HepG2 (cell line): ENCODE results near the gene PARN. TPM values are rescaled to one million over a fixed set of nuclear protein-coding genes. Genes with fewer than 3 reads are reported as not detected.

Source experiments
- MAFK ChIP-seq, 2 experiments: IDR thresholded peaks in 1 of 2; conservative IDR thresholded peaks in 1 of 2; 2 replicates each; pipeline ENCODE4 v1.6.1; 2011; ENCODE audit warnings: improper control_type of control experiment in 2 of 2, low read length in 2 of 2
- MXD4 ChIP-seq: IDR thresholded peaks from 2 replicates; pipeline ENCODE4 v1.6.1; 2016; ENCODE audit warnings: mild to moderate bottlenecking, missing biosample characterization, missing genetic modification reagents
- POGZ ChIP-seq: sonication (generic); formaldehyde crosslinking; IDR thresholded peaks from 2 replicates; pipeline ENCODE4 v1.4.0; 2020; ENCODE audit warnings: mild to moderate bottlenecking, missing genetic modification reagents
- POLR2AphosphoS2 ChIP-seq: IDR thresholded peaks from 2 replicates; pipeline ENCODE4 v1.6.1; 2011; ENCODE audit warnings: low read depth, low read length, improper control_type of control experiment
- PRPF4 ChIP-seq: fragments of 200-400 bp; formaldehyde crosslinking; IDR thresholded peaks from 2 replicates; pipeline ENCODE4 v1.6.1; 2016; ENCODE audit warnings: low read length, low read depth; ENCODE audit not compliant: poor library complexity, severe bottlenecking
- RORA ChIP-seq: sonication (generic); formaldehyde crosslinking; IDR thresholded peaks from 2 replicates; pipeline ENCODE4 v1.5.0; 2020; ENCODE audit warnings: mild to moderate bottlenecking, missing genetic modification reagents, moderate library complexity
- SMC3 ChIP-seq: IDR thresholded peaks from 2 replicates; pipeline ENCODE4 v1.6.1; 2011; ENCODE audit warnings: low read length, improper control_type of control experiment
- STAG1 ChIP-seq: sonication (generic); formaldehyde crosslinking; IDR thresholded peaks from 2 replicates; pipeline ENCODE4 v1.4.0; 2020; ENCODE audit warnings: missing genetic modification reagents
- TBX3 ChIP-seq: fragments of 450-650 bp; IDR thresholded peaks from 2 replicates; pipeline ENCODE4 v1.6.1; 2017; ENCODE audit warnings: antibody characterized with exemption, mild to moderate bottlenecking, inconsistent platforms, borderline replicate concordance
- ZBTB7A ChIP-seq: sonication (generic); formaldehyde crosslinking; IDR thresholded peaks from 2 replicates; pipeline ENCODE4 v1.8.0; 2022; ENCODE audit warnings: mild to moderate bottlenecking, missing genetic modification reagents
- ZMYM2 ChIP-seq: sonication (generic); formaldehyde crosslinking; IDR thresholded peaks from 2 replicates; pipeline ENCODE4 v1.8.0; 2022; ENCODE audit warnings: mild to moderate bottlenecking, missing genetic modification reagents
- ZNF256 ChIP-seq: sonication (generic); formaldehyde crosslinking; conservative IDR thresholded peaks from 2 replicates; pipeline ENCODE4 v1.4.0; 2020; ENCODE audit warnings: missing genetic modification reagents
- ZNF282 ChIP-seq: fragments of 450-650 bp; IDR thresholded peaks from 2 replicates; pipeline ENCODE4 v1.6.1; 2018; ENCODE audit not compliant: partially characterized antibody
- ZNF460 ChIP-seq: sonication (generic); formaldehyde crosslinking; IDR thresholded peaks from 2 replicates; pipeline ENCODE4 v1.5.1; 2020; ENCODE audit warnings: missing genetic modification reagents, mild to moderate bottlenecking, borderline replicate concordance
- ZNF547 ChIP-seq: sonication (generic); formaldehyde crosslinking; IDR thresholded peaks from 2 replicates; pipeline ENCODE4 v1.5.1; 2020; ENCODE audit warnings: mild to moderate bottlenecking, missing genetic modification reagents
- ZNF614 ChIP-seq: IDR thresholded peaks from 2 replicates; pipeline ENCODE4 v1.6.1; 2018; ENCODE audit warnings: missing biosample characterization, missing genetic modification reagents, inconsistent platforms, borderline replicate concordance
- ZSCAN21 ChIP-seq: sonication (generic); formaldehyde crosslinking; IDR thresholded peaks from 2 replicates; pipeline ENCODE4 v1.8.0; 2022; ENCODE audit warnings: mild to moderate bottlenecking, missing genetic modification reagents, moderate library complexity, borderline replicate concordance
- polyA plus RNA-seq, 8 experiments: library from polyadenylated mRNA; depleted of rRNA in 3 of 8; stranded (reverse) in 7 of 8; unstranded in 1 of 8; fragments of >200 nt; fragmentation: Illumina TruSeq in 4 of 8; extraction: Trizol in 4 of 8; gene quantifications; 2 replicates each; pipeline versions ENCODE4 v1.2.1 to v1.2.3, GENCODE V29; 2011 to 2016; ENCODE audit warnings: low read depth in 4 of 8, missing spikeins in 1 of 8, mixed read lengths in 1 of 8; ENCODE audit not compliant: insufficient read depth in 1 of 8
- total RNA-seq, 5 experiments: library from RNA; depleted of rRNA; stranded (reverse); fragments of >200 nt; fragmentation: Illumina TruSeq; extraction: Trizol; gene quantifications; 2 replicates each; pipeline ENCODE4 v1.2.3, GENCODE V29; 2016; ENCODE audit warnings: low read depth in 1 of 5
- TF ChIP-seq, protein P1 (sequence below): sonication (generic); formaldehyde crosslinking; IDR thresholded peaks from 2 replicates; pipeline ENCODE4 v1.5.0; 2020; ENCODE audit warnings: missing genetic modification reagents, mild to moderate bottlenecking, borderline replicate concordance
- TF ChIP-seq, protein P2 (sequence below): sonication (generic); formaldehyde crosslinking; IDR thresholded peaks from 2 replicates; pipeline ENCODE4 v1.5.0; 2020; ENCODE audit warnings: missing genetic modification reagents, mild to moderate bottlenecking, borderline replicate concordance
- TF ChIP-seq, protein P3 (sequence below): sonication (generic); formaldehyde crosslinking; conservative IDR thresholded peaks from 2 replicates; pipeline ENCODE4 v1.8.1; 2023; ENCODE audit warnings: missing genetic modification reagents
- TF ChIP-seq, protein P4 (sequence below): sonication (generic); formaldehyde crosslinking; IDR thresholded peaks from 2 replicates; pipeline ENCODE4 v1.4.0; 2020; ENCODE audit warnings: missing genetic modification reagents
- TF ChIP-seq, protein P5 (sequence below): sonication (generic); formaldehyde crosslinking; IDR thresholded peaks from 2 replicates; pipeline ENCODE4 v1.9.0; 2021; ENCODE audit warnings: missing genetic modification reagents, borderline replicate concordance

Gene PARN
- total and polyA plus RNA-seq, 2 of the 13 experiments (the other 11 are each of a cell fraction or from before 2014, with no cell fraction given), result 13.3 to 47.6 TPM

DNA sequence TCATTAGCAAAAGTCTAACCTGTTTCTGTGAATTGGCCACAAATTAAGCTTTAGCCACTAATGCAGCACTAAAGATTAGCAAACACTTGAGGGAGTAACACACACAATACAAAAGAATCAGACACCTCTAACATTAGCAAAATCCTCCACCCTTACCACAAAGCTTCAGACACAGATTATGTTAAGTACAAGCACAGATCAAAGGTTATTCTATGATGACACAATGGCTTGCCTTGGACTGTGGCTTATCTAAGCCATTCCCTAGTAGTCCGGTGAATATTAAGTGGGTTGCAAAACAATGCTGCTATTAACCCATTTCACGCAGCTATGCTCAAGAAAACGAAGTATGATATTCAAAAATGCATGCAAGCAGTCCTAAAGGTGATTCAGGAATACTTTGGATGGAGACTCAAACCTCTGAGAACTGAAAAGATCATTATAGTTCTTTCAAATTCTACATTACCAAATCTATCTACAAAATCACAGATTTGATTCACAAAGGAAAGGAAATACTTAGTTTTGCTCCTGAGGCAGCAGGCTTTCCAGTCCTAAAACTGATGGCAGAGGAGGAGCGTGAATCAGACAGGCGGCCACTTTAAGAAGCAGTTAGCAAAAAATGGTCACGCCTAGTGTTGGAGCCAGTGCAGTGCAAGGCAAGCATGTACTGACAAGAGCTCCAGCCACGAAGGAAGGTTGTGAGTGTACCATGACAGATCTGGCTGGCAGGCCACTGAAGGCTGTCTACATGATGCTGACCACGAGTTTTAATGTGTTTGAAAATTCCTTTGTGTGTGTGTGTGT, 67.2 kb downstream of the PARN start (continued):
- TF ChIP-seq TBX3, result peak; percentile 89; the same call in 1 of the 2 replicates
- peak; percentile 16; the same call in 1 of the 2 replicates for TF ChIP-seq STAG1 (CRISPR knock-in tag)
- no peak for TF ChIP-seq PRPF4
- no peak for TF ChIP-seq ZBTB7A
- peak; percentile 71; the same call in 1 of the 2 replicates for TF ChIP-seq POGZ
- 0 out of 2 replicates have a peak, but pooled peaks have one; percentile 58 for TF ChIP-seq ZNF256 (CRISPR knock-in tag)
- TF ChIP-seq, protein P1, sequence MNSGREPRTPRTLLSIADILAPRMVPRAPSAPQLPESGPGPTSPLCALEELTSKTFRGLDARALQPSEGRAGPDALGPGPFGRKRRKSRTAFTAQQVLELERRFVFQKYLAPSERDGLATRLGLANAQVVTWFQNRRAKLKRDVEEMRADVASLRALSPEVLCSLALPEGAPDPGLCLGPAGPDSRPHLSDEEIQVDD (CRISPR knock-in tag), result no peak
- TF ChIP-seq, protein P2, sequence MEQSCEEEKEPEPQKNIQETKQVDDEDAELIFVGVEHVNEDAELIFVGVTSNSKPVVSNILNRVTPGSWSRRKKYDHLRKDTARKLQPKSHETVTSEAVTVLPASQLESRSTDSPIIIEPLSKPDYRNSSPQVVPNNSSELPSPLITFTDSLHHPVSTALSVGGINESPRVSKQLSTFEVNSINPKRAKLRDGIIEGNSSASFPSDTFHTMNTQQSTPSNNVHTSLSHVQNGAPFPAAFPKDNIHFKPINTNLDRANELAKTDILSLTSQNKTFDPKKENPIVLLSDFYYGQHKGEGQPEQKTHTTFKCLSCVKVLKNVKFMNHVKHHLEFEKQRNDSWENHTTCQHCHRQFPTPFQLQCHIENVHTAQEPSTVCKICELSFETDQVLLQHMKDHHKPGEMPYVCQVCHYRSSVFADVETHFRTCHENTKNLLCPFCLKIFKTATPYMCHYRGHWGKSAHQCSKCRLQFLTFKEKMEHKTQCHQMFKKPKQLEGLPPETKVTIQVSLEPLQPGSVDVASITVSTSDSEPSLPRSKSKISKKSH (CRISPR knock-in tag), result no peak
- TF ChIP-seq, protein P3, sequence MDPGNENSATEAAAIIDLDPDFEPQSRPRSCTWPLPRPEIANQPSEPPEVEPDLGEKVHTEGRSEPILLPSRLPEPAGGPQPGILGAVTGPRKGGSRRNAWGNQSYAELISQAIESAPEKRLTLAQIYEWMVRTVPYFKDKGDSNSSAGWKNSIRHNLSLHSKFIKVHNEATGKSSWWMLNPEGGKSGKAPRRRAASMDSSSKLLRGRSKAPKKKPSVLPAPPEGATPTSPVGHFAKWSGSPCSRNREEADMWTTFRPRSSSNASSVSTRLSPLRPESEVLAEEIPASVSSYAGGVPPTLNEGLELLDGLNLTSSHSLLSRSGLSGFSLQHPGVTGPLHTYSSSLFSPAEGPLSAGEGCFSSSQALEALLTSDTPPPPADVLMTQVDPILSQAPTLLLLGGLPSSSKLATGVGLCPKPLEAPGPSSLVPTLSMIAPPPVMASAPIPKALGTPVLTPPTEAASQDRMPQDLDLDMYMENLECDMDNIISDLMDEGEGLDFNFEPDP (CRISPR knock-in tag), result no peak
- no peak for TF ChIP-seq ZNF547
- TF ChIP-seq SMC3, result peak; percentile 36; the same call in 1 of the 2 replicates
- no peak for TF ChIP-seq RORA (CRISPR knock-in tag)
- TF ChIP-seq MXD4 (CRISPR knock-in tag), result no peak
- TF ChIP-seq, protein P4, sequence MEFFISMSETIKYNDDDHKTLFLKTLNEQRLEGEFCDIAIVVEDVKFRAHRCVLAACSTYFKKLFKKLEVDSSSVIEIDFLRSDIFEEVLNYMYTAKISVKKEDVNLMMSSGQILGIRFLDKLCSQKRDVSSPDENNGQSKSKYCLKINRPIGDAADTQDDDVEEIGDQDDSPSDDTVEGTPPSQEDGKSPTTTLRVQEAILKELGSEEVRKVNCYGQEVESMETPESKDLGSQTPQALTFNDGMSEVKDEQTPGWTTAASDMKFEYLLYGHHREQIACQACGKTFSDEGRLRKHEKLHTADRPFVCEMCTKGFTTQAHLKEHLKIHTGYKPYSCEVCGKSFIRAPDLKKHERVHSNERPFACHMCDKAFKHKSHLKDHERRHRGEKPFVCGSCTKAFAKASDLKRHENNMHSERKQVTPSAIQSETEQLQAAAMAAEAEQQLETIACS (CRISPR knock-in tag), result no peak
- TF ChIP-seq ZNF282, result no peak
- no peak for TF ChIP-seq POLR2AphosphoS2
- TF ChIP-seq ZSCAN21 (CRISPR knock-in tag), result peak; percentile 42; the same call in 1 of the 2 replicates
- peak; percentile 99 for TF ChIP-seq ZNF614 (CRISPR knock-in tag)
- peak; percentile 56; the same call in 1 of the 2 replicates for TF ChIP-seq ZMYM2 (CRISPR knock-in tag)
- peak in 1 of 2 experiments; percentile 43; a peak in 2 of 4 replicates for TF ChIP-seq MAFK (conservative IDR thresholded peaks at IDR 0.05 in 1 of 2, IDR thresholded peaks at IDR 0.05 in 1 of 2; ENCODE audit: low read length in 2 of 2)
- TF ChIP-seq, protein P5, sequence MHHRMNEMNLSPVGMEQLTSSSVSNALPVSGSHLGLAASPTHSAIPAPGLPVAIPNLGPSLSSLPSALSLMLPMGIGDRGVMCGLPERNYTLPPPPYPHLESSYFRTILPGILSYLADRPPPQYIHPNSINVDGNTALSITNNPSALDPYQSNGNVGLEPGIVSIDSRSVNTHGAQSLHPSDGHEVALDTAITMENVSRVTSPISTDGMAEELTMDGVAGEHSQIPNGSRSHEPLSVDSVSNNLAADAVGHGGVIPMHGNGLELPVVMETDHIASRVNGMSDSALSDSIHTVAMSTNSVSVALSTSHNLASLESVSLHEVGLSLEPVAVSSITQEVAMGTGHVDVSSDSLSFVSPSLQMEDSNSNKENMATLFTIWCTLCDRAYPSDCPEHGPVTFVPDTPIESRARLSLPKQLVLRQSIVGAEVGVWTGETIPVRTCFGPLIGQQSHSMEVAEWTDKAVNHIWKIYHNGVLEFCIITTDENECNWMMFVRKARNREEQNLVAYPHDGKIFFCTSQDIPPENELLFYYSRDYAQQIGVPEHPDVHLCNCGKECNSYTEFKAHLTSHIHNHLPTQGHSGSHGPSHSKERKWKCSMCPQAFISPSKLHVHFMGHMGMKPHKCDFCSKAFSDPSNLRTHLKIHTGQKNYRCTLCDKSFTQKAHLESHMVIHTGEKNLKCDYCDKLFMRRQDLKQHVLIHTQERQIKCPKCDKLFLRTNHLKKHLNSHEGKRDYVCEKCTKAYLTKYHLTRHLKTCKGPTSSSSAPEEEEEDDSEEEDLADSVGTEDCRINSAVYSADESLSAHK, result no peak
- TF ChIP-seq ZNF460, result no peak
